H1 (cell line): Measurements from ENCODE around the gene ARHGAP10. TPM values are rescaled to one million over a fixed set of nuclear protein-coding genes. Genes with fewer than 3 reads are reported as not detected.

ENCODE experiments used
- CTCF ChIA-PET: fragments of 300-600 bp; sonication (Branson Sonifier 250); formaldehyde crosslinking; loops from one replicate; lab custom pipeline; 2021; ENCODE audit not compliant: partially characterized antibody; lab: Charles Lee
- POLR2A ChIA-PET: fragments of 300-600 bp; sonication (Branson Sonifier 250); formaldehyde crosslinking; loops from one replicate; lab custom pipeline; 2021; ENCODE audit warnings: inconsistent platforms; ENCODE audit not compliant: partially characterized antibody; lab: Charles Lee
- DNase-seq, 2 experiments: peaks; one replicate each; pipeline versions ENCODE4 v3.0.0 to v3.0.0-alpha.2; 2010 to 2022; ENCODE audit warnings: low spot score in 2 of 2, low read depth in 1 of 2, mixed read lengths in 1 of 2
- FAIRE-seq: peaks from 2 replicates; lab custom pipeline; 2011; peaks lifted over from hg19 to GRCh38; lab: Jason Lieb, UNC
- H2AFZ ChIP-seq: 2 replicates; pipeline ENCODE4 v1.8.1; 2012; ENCODE audit warnings: low read length, inconsistent platforms
- H2AK5ac ChIP-seq: 2 replicates; pipeline ENCODE4 v1.6.1; 2013; ENCODE audit warnings: low read depth, low read length
- H2BK120ac ChIP-seq: replicated peaks from 2 replicates; pipeline ENCODE3; 2013; ENCODE audit warnings: low read depth, low read length, inconsistent platforms
- H2BK12ac ChIP-seq: 2 replicates; pipeline ENCODE4 v1.6.1; 2013; ENCODE audit warnings: low read depth, low read length
- H2BK15ac ChIP-seq: 2 replicates; pipeline ENCODE4 v1.6.1; 2013; ENCODE audit warnings: low read length
- H2BK20ac ChIP-seq: 2 replicates; pipeline ENCODE4 v1.6.1; 2013; ENCODE audit warnings: low read length
- H2BK5ac ChIP-seq: 2 replicates; pipeline ENCODE4 v1.6.1; 2013; ENCODE audit warnings: low read depth, low read length
- H3K14ac ChIP-seq: 2 replicates; pipeline ENCODE4 v1.6.1; 2013; ENCODE audit warnings: inconsistent platforms; ENCODE audit not compliant: insufficient read length
- H3K18ac ChIP-seq: 2 replicates; pipeline ENCODE4 v1.6.1; 2013; ENCODE audit warnings: low read length; ENCODE audit errors: extremely low read depth
- H3K23ac ChIP-seq: 2 replicates; pipeline ENCODE4 v1.6.1; 2013; ENCODE audit warnings: inconsistent platforms; ENCODE audit not compliant: insufficient read length
- H3K23me2 ChIP-seq: 2 replicates; pipeline ENCODE4 v1.6.1; 2013; ENCODE audit warnings: low read depth, low read length
- H3K27ac ChIP-seq: 2 replicates; pipeline ENCODE4 v1.6.1; 2011; ENCODE audit warnings: low read depth, low read length, inconsistent platforms
- H3K27me3 ChIP-seq, 4 experiments: replicated peaks in 1 of 4; 1 replicate in 1 of 4; 2 replicates in 3 of 4; pipeline versions ENCODE4 v1.6.1 to v1.8.1; 2011 to 2013; ENCODE audit warnings: low read length in 3 of 4, mild to moderate bottlenecking in 3 of 4, inconsistent platforms in 2 of 4, mixed read lengths in 2 of 4, moderate library complexity in 1 of 4; ENCODE audit not compliant: control insufficient read depth in 3 of 4, insufficient read depth in 3 of 4; ENCODE audit errors: extremely low read depth in 1 of 4
- H3K36me3 ChIP-seq, 4 experiments: 2 replicates each; pipeline versions ENCODE4 v1.6.1 to v1.8.1; 2011 to 2013; ENCODE audit warnings: mild to moderate bottlenecking in 4 of 4, low read length in 3 of 4, moderate library complexity in 2 of 4, control low read depth in 1 of 4, inconsistent platforms in 1 of 4; ENCODE audit not compliant: insufficient read depth in 4 of 4, control insufficient read depth in 2 of 4
- H3K4ac ChIP-seq: replicated peaks from 2 replicates; pipeline ENCODE3; 2013; ENCODE audit warnings: low read length, low read depth, mixed read lengths, inconsistent platforms; ENCODE audit not compliant: insufficient read length
- H3K4me1 ChIP-seq, 4 experiments: replicated peaks in 1 of 4; 1 replicate in 1 of 4; 2 replicates in 3 of 4; pipeline versions ENCODE4 v1.6.1 to v1.8.1; 2011 to 2013; ENCODE audit warnings: low read length in 3 of 4, inconsistent platforms in 2 of 4, mixed read lengths in 1 of 4; ENCODE audit not compliant: insufficient read depth in 4 of 4, control insufficient read depth in 3 of 4
- H3K4me2 ChIP-seq, 2 experiments: 2 replicates each; pipeline versions ENCODE4 v1.6.1 to v1.8.1; 2011 to 2013; ENCODE audit warnings: low read depth in 2 of 2, low read length in 2 of 2, control low read depth in 1 of 2, inconsistent platforms in 1 of 2, mild to moderate bottlenecking in 1 of 2; ENCODE audit not compliant: insufficient read depth in 1 of 2
- H3K4me3 ChIP-seq, 4 experiments: fragments of 200-600, 300-600 bp in 1 of 4; sonication (generic), shearing (Covaris generic), sonication (Bioruptor Twin) in 1 of 4; 2 replicates each; pipeline versions ENCODE4 v1.5.1 to v1.8.1; 2011 to 2016; ENCODE audit warnings: low read length in 4 of 4, low read depth in 3 of 4, control low read depth in 2 of 4, inconsistent platforms in 2 of 4, mild to moderate bottlenecking in 2 of 4, mixed read lengths in 1 of 4, moderate library complexity in 1 of 4; ENCODE audit not compliant: insufficient read depth in 2 of 4; ENCODE audit errors: extremely low read depth in 1 of 4
- H3K56ac ChIP-seq: replicated peaks from 2 replicates; pipeline ENCODE3; 2013; ENCODE audit warnings: low read depth, mild to moderate bottlenecking, mixed read lengths, low read length, inconsistent platforms; ENCODE audit not compliant: insufficient read length
- H3K79me1 ChIP-seq: 2 replicates; pipeline ENCODE4 v1.6.1; 2013; ENCODE audit warnings: low read depth, low read length, control low read depth
- H3K79me2 ChIP-seq, 2 experiments: 2 replicates each; pipeline versions ENCODE4 v1.6.1 to v1.8.1; 2012 to 2013; ENCODE audit warnings: low read length in 2 of 2, mild to moderate bottlenecking in 2 of 2, inconsistent platforms in 1 of 2; ENCODE audit not compliant: insufficient read depth in 2 of 2, control insufficient read depth in 1 of 2
- H3K9ac ChIP-seq, 4 experiments: replicated peaks in 1 of 4; 1 replicate in 1 of 4; 2 replicates in 3 of 4; pipeline versions ENCODE4 v1.6.1 to v1.8.1; 2011 to 2013; ENCODE audit warnings: low read depth in 3 of 4, low read length in 3 of 4, control low read depth in 2 of 4, mild to moderate bottlenecking in 2 of 4, moderate library complexity in 2 of 4, inconsistent platforms in 1 of 4; ENCODE audit errors: extremely low read depth in 1 of 4
- H3K9me3 ChIP-seq, 2 experiments: 2 replicates each; pipeline versions ENCODE4 v1.6.1 to v1.8.1; 2012 to 2013; ENCODE audit warnings: mild to moderate bottlenecking in 2 of 2, moderate library complexity in 2 of 2, control low read depth in 1 of 2, inconsistent platforms in 1 of 2, low read depth in 1 of 2, low read length in 1 of 2, mixed read lengths in 1 of 2; ENCODE audit not compliant: insufficient read depth in 2 of 2
- H4K20me1 ChIP-seq, 2 experiments: replicated peaks in 1 of 2; 2 replicates each; pipeline versions ENCODE3 to v1.8.1; 2011 to 2013; ENCODE audit warnings: inconsistent platforms in 2 of 2, low read length in 2 of 2, mild to moderate bottlenecking in 1 of 2; ENCODE audit not compliant: insufficient read depth in 2 of 2, control insufficient read depth in 1 of 2
- H4K5ac ChIP-seq: 2 replicates; pipeline ENCODE4 v1.6.1; 2013; ENCODE audit warnings: low read length, low read depth, mixed read lengths, inconsistent platforms; ENCODE audit not compliant: insufficient read length
- H4K8ac ChIP-seq: 2 replicates; pipeline ENCODE4 v1.8.0; 2013; ENCODE audit warnings: mild to moderate bottlenecking, moderate library complexity, low read length, inconsistent platforms; ENCODE audit not compliant: insufficient read depth; ENCODE audit errors: extremely low read depth
- H4K91ac ChIP-seq: replicated peaks from 2 replicates; pipeline ENCODE3; 2013; ENCODE audit warnings: low read length, mixed read lengths, inconsistent platforms; ENCODE audit not compliant: insufficient read length
- ATF2 ChIP-seq: IDR thresholded peaks from 2 replicates; pipeline ENCODE4 v1.6.1; 2012; ENCODE audit warnings: low read length, inconsistent platforms
- ATF3 ChIP-seq: IDR thresholded peaks from 2 replicates; pipeline ENCODE4 v1.6.1; 2011; ENCODE audit warnings: low read depth, mild to moderate bottlenecking, low read length; ENCODE audit not compliant: insufficient read depth
- CHD2 ChIP-seq: IDR thresholded peaks from 2 replicates; pipeline ENCODE4 v1.6.1; 2012; ENCODE audit warnings: low read length, improper control_type of control experiment
- CTBP2 ChIP-seq: IDR thresholded peaks from 2 replicates; pipeline ENCODE4 v1.7.0; 2011; ENCODE audit warnings: borderline replicate concordance, mild to moderate bottlenecking, moderate library complexity, mixed read lengths, low read length; ENCODE audit not compliant: insufficient read depth, insufficient read length
- JUND ChIP-seq: IDR thresholded peaks from 2 replicates; pipeline ENCODE4 v1.6.1; 2011; ENCODE audit warnings: mild to moderate bottlenecking, improper control_type of control experiment, low read length
- RAD21 ChIP-seq, 2 experiments: IDR thresholded peaks in 1 of 2; conservative IDR thresholded peaks in 1 of 2; 2 replicates each; pipeline ENCODE4 v1.6.1; 2011; ENCODE audit warnings: low read depth in 2 of 2, low read length in 2 of 2, improper control_type of control experiment in 1 of 2, inconsistent platforms in 1 of 2, mild to moderate bottlenecking in 1 of 2, moderate library complexity in 1 of 2
- SIX5 ChIP-seq: IDR thresholded peaks from 2 replicates; pipeline ENCODE4 v1.6.1; 2011; ENCODE audit warnings: mild to moderate bottlenecking, low read depth, low read length
- YY1 ChIP-seq: IDR thresholded peaks from 2 replicates; pipeline ENCODE4 v1.6.1; 2011; ENCODE audit warnings: low read depth, mild to moderate bottlenecking, low read length
- ZNF274 ChIP-seq: IDR thresholded peaks from 2 replicates; pipeline ENCODE4 v1.7.0; 2012; ENCODE audit warnings: low read length, borderline replicate concordance; ENCODE audit errors: extremely low read depth
- WGBS, 2 experiments: shearing (Covaris generic) in 1 of 2; methylation state at CpG; one replicate each; pipeline versions ENCODE4 v1.1.6 to v1.1.7; 2013 to 2015; ENCODE audit warnings: low lambda C conversion rate in 2 of 2, mixed read lengths in 2 of 2, inconsistent platforms in 1 of 2, low coverage in 1 of 2, missing lambda C conversion rate in 1 of 2; ENCODE audit not compliant: insufficient replicate concordance in 2 of 2, insufficient coverage in 1 of 2, insufficient read length in 1 of 2; ENCODE audit errors: extremely low coverage in 1 of 2, missing lambda C conversion rate in 1 of 2; 5-methylcytosine and 5-hydroxymethylcytosine counted together
- polyA plus RNA-seq, 7 experiments: library from polyadenylated mRNA; depleted of rRNA in 3 of 7; stranded (reverse) in 5 of 7; unstranded in 2 of 7; fragments of >200 nt in 5 of 7; fragments of 200-250 nt in 2 of 7; gene quantifications; 1 replicate in 5 of 7; 2 replicates in 1 of 7; 4 replicates in 1 of 7; pipeline versions ENCODE4 v1.2.1 to v1.2.3, GENCODE V29; 2011 to 2013; ENCODE audit warnings: missing spikeins in 2 of 7, mixed read lengths in 2 of 7
- total RNA-seq: library from RNA; stranded (reverse); fragmentation: NEBNext Ultra II Directional; extraction: Animal tissue kit (Norgen Biotek cat#: 25700); gene quantifications from 2 replicates; pipeline ENCODE4 v1.2.1, GENCODE V29; 2021

The ARHGAP10 gene
- total and polyA plus RNA-seq, 2 of the 8 experiments (the other 6 are each of a cell fraction or from before 2014, with no cell fraction given) = 3.7 to 6.1 TPM

GRCh38 chr4:148056879-148057278, 325.0 kb downstream of the ARHGAP10 start:
- Histone ChIP-seq H4K5ac (no peak overlapping the region), H2BK12ac (no peak overlapping the region), H3K4me3 (no peak overlapping the region), H3K27ac (no peak overlapping the region), H3K4me2 (no peak overlapping the region), H3K56ac (no peak overlapping the region), H3K23ac (no peak overlapping the region), H4K91ac (no peak overlapping the region), H2BK20ac (no peak overlapping the region), H3K9ac (no peak overlapping the region), H3K9me3 (no peaks in the 10 kb centered on the region), H3K79me2 (no peaks in the 10 kb centered on the region), H3K4ac (no peak overlapping the region), H2BK120ac (no peak overlapping the region), H4K8ac (no peak overlapping the region), H3K23me2 (no peaks in the 10 kb centered on the region), H4K20me1 (no peaks in the 10 kb centered on the region), H3K79me1 (no peaks in the 10 kb centered on the region), H3K18ac (no peak overlapping the region), H3K4me1 (peaks cover 0 to 7% (median 3%) of the 10 kb centered on the region in 4 experiments; a peak in 3 of 7 replicates), H2AFZ (no peak overlapping the region), H3K14ac (no peak overlapping the region), H3K27me3 (no peaks in the 10 kb centered on the region), H2BK15ac (no peak overlapping the region), H3K36me3 (no peaks in the 10 kb centered on the region), H2AK5ac (no peak overlapping the region), H2BK5ac (no peak overlapping the region)
- FAIRE-seq (peak; percentile 52), DNase-seq (peak in 1 of 2 experiments; percentile 25)
- 79% methylated on average over 6 of the region's 6 CpGs; no CpG with 5 or more reads in 1 of the 2 experiments for WGBS, 2 experiments
- ChIA-PET CTCF (interaction anchor here (0.6 to 2.1 kb wide), 10 partner anchors 10 to 897 kb away, joined by 3 to 11 read pairs (median 4); no protein-coding TSS in a partner anchor), POLR2A (interaction anchor here (0.7 to 1.2 kb wide), 2 partner anchors 13 to 1699 kb away, joined by 3 read pairs; no protein-coding TSS in a partner anchor)
- no peak for TF ChIP-seq ZNF274
- no peak for TF ChIP-seq CHD2
- no peak for TF ChIP-seq CTBP2
- TF ChIP-seq JUND = peak; percentile 72
- no peak for TF ChIP-seq ATF2
- no peak for TF ChIP-seq ATF3
- TF ChIP-seq SIX5 = no peak
- TF ChIP-seq RAD21 (IDR thresholded peaks at IDR 0.05 in 1 of 2, conservative IDR thresholded peaks at IDR 0.05 in 1 of 2; ENCODE audit: low read depth in 2 of 2, low read length in 2 of 2) = peak; percentile 62 to 75
- TF ChIP-seq YY1 = no peak
